Measurements from ENCODE around the gene ZNF438. TPM values are rescaled to one million over a fixed set of nuclear protein-coding genes. Genes with fewer than 3 reads are reported as not detected.

Gene ZNF438
- total and polyA plus RNA-seq, 2 donors (not counting 1 experiment from before 2014, with no cell fraction given): 4.7 to 6.6 TPM

DNA sequence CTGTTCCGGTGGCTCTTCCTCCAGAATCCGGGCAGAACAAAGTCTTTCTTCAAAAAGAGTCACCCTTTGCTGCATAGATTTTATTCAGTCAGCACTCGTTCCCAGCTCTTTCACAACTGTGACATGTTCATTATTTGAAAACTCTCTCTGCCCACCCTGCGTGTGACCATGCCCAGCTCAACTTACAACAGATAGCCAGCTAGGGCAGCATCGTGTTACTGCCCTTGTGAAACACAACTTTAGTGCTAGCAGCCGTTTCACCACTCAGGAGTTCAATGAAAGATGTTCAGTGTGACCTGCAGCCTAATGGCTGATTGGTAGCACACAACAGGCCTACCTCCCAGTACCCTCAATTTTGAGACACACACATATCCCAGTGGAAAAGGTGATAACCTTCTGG lies 57.9 kb downstream of the ZNF438 start:
- H4K20me1 ChIP-seq (ENCODE audit: control insufficient read depth, extremely low read depth, insufficient read depth, low read length): no peaks in the 10 kb centered on the region
- no peaks in the 10 kb centered on the region for H3K9me3 ChIP-seq (ENCODE audit: control insufficient read depth, insufficient read depth, low read depth, low read length)
- H3K27me3 ChIP-seq (ENCODE audit: control insufficient read depth, insufficient read depth, low read length): no peaks in the 10 kb centered on the region
- H3K4me1 ChIP-seq (ENCODE audit: control insufficient read depth, extremely low read depth, insufficient read depth, low read length): no peaks in the 10 kb centered on the region
- peak in 1 of 2 donors; percentile 5 for DNase-seq (ENCODE audit: low read depth in 2 of 2)
- H3K27ac ChIP-seq (ENCODE audit: insufficient read depth, low read length): no peak overlapping the region
- no peaks in the 10 kb centered on the region for H3K79me2 ChIP-seq (ENCODE audit: control insufficient read depth, insufficient read depth, low read length)
- H3K9ac ChIP-seq (ENCODE audit: insufficient read depth, low read length): no peak overlapping the region
- H3K4me2 ChIP-seq (ENCODE audit: extremely low read depth, insufficient read depth, low read length): no peak overlapping the region
- no peak overlapping the region for H3K4me3 ChIP-seq (replicated peaks in 1 of 4; ENCODE audit: control extremely low read depth in 1 of 4, insufficient read depth in 1 of 4, low read depth in 3 of 4, low read length in 4 of 4)
- no peaks in the 10 kb centered on the region for H3K36me3 ChIP-seq (ENCODE audit: control insufficient read depth, insufficient read depth, low read length)
- TF ChIP-seq EZH2 (IDR thresholded peaks at IDR 0.05; ENCODE audit: low read length, missing control alignments): no peak
- no peak overlapping the region for H2AFZ ChIP-seq (ENCODE audit: low read length)

DNA sequence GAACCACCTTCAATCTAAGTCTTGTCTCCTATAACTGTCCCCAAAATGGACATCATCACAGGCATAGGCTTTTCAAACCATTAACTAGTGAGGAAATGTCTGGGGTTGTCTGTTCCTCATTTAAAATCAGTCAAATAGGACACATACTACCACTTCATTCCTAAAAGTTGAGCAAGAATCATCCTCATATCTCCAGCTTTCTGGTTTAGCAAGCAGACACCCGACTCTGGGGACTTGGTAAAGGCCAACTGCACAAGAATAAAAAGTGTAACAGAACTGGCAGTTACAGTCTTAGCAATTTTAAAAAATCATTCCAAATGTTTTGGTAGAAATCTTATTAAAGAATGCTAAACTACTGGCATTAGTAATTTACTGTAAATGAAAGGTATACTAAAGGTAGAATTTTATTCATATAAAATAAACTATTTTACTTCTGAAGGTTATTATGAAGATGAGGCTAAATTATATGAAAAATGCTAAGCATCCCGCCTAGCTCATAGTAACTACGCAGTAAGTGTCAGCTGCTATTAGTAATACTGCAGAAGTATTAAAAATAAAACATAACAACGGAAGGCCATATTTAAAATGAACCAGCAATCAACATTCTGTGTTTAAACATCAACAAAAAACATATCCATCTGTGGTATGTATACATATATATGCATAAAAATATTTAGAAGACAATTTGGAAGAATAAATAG lies 60.8 kb downstream of the ZNF438 start:
- H3K27me3 ChIP-seq (ENCODE audit: control insufficient read depth, insufficient read depth, low read length): no peaks in the 10 kb centered on the region
- H3K9me3 ChIP-seq (ENCODE audit: control insufficient read depth, insufficient read depth, low read depth, low read length): no peaks in the 10 kb centered on the region
- no peaks in the 10 kb centered on the region for H4K20me1 ChIP-seq (ENCODE audit: control insufficient read depth, extremely low read depth, insufficient read depth, low read length)
- DNase-seq (ENCODE audit: low read depth in 2 of 2): no peak
- no peaks in the 10 kb centered on the region for H3K36me3 ChIP-seq (ENCODE audit: control insufficient read depth, insufficient read depth, low read length)
- no peaks in the 10 kb centered on the region for H3K4me1 ChIP-seq (ENCODE audit: control insufficient read depth, extremely low read depth, insufficient read depth, low read length)
- no peak overlapping the region for H3K4me2 ChIP-seq (ENCODE audit: extremely low read depth, insufficient read depth, low read length)
- H3K79me2 ChIP-seq (ENCODE audit: control insufficient read depth, insufficient read depth, low read length): no peaks in the 10 kb centered on the region
- TF ChIP-seq EZH2 (IDR thresholded peaks at IDR 0.05; ENCODE audit: low read length, missing control alignments): no peak
- TF ChIP-seq, protein P1, sequence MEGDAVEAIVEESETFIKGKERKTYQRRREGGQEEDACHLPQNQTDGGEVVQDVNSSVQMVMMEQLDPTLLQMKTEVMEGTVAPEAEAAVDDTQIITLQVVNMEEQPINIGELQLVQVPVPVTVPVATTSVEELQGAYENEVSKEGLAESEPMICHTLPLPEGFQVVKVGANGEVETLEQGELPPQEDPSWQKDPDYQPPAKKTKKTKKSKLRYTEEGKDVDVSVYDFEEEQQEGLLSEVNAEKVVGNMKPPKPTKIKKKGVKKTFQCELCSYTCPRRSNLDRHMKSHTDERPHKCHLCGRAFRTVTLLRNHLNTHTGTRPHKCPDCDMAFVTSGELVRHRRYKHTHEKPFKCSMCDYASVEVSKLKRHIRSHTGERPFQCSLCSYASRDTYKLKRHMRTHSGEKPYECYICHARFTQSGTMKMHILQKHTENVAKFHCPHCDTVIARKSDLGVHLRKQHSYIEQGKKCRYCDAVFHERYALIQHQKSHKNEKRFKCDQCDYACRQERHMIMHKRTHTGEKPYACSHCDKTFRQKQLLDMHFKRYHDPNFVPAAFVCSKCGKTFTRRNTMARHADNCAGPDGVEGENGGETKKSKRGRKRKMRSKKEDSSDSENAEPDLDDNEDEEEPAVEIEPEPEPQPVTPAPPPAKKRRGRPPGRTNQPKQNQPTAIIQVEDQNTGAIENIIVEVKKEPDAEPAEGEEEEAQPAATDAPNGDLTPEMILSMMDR (conservative IDR thresholded peaks at IDR 0.05 in 1 of 2, IDR thresholded peaks at IDR 0.05 in 1 of 2; ENCODE audit: low read depth in 1 of 2, low read length in 2 of 2): no peak
- H2AFZ ChIP-seq (ENCODE audit: low read length): no peak overlapping the region
- no peak overlapping the region for H3K27ac ChIP-seq (ENCODE audit: insufficient read depth, low read length)
- no peak overlapping the region for H3K4me3 ChIP-seq (replicated peaks in 1 of 4; ENCODE audit: control extremely low read depth in 1 of 4, insufficient read depth in 1 of 4, low read depth in 3 of 4, low read length in 4 of 4)
- no peak overlapping the region for H3K9ac ChIP-seq (ENCODE audit: insufficient read depth, low read length)

DNA sequence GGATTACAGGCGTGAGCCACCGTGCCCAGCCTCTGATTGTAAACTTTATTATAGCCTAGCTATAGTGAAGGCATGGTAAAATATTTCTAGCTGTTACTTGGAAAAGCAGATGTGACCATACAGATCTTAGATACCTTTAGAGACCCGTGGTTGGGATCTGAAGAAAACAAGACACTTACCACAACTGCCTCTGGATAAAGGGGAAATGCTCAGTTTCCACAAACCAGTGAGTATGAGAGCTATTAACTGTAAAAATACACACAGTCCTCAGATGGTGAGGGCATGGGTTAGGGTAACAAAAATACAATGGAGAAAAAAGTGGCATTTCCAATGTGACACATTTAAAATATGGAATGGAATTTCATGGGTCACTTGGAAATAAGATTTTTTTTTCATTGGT lies 63.0 kb downstream of the ZNF438 start:
- H3K4me3 ChIP-seq (replicated peaks in 1 of 4; ENCODE audit: control extremely low read depth in 1 of 4, insufficient read depth in 1 of 4, low read depth in 3 of 4, low read length in 4 of 4): no peak overlapping the region
- no peaks in the 10 kb centered on the region for H3K27me3 ChIP-seq (ENCODE audit: control insufficient read depth, insufficient read depth, low read length)
- H2AFZ ChIP-seq (ENCODE audit: low read length): no peak overlapping the region
- H3K79me2 ChIP-seq (ENCODE audit: control insufficient read depth, insufficient read depth, low read length): no peaks in the 10 kb centered on the region
- H3K9me3 ChIP-seq (ENCODE audit: control insufficient read depth, insufficient read depth, low read depth, low read length): no peaks in the 10 kb centered on the region
- no peak overlapping the region for H3K9ac ChIP-seq (ENCODE audit: insufficient read depth, low read length)
- no peaks in the 10 kb centered on the region for H3K4me1 ChIP-seq (ENCODE audit: control insufficient read depth, extremely low read depth, insufficient read depth, low read length)
- no peak for DNase-seq (ENCODE audit: low read depth in 2 of 2)
- no peaks in the 10 kb centered on the region for H4K20me1 ChIP-seq (ENCODE audit: control insufficient read depth, extremely low read depth, insufficient read depth, low read length)
- no peaks in the 10 kb centered on the region for H3K36me3 ChIP-seq (ENCODE audit: control insufficient read depth, insufficient read depth, low read length)
- no peak overlapping the region for H3K4me2 ChIP-seq (ENCODE audit: extremely low read depth, insufficient read depth, low read length)
- no peak for TF ChIP-seq EZH2 (IDR thresholded peaks at IDR 0.05; ENCODE audit: low read length, missing control alignments)
- TF ChIP-seq, protein P1 (conservative IDR thresholded peaks at IDR 0.05 in 1 of 2, IDR thresholded peaks at IDR 0.05 in 1 of 2; ENCODE audit: low read depth in 1 of 2, low read length in 2 of 2): no peak
- no peak overlapping the region for H3K27ac ChIP-seq (ENCODE audit: insufficient read depth, low read length)
